GM19372 (cell line): Measurements from ENCODE around the gene CREBRF.
"Not testable (repeated sequence)": the region's sequence is repeated elsewhere in the genome, so short reads cannot be mapped to it uniquely, and the experiment has no call there.

ENCODE experiments used
- ATAC-seq: cut with Tn5 transposase; IDR thresholded peaks from one replicate; pipeline ENCODE4 v1.9.1; 2021; ENCODE audit warnings: mild to moderate bottlenecking, low read depth, moderate library complexity; ENCODE audit not compliant: unreplicated experiment

CREBRF gene

DNA sequence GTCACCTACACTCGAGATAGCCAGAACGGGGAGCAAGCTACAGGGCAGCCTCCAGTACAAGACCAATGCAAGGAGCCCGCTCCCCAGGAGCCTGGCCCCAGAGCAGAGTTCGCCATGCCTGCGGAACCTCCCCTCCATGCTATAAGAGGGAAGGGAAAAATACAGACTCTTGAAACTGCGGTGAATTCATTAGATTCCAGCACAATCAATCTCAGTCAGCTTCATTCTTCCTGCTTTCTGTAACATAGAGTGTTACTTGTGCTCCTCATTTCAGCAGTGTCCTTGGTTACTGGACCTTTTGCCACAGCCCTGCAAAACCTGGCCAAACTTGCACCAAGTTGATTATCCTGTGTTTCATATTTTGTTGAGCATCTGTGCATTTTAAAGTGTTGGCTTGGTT is 22.2 kb upstream of the CREBRF start:
- no peak for ATAC-seq

DNA sequence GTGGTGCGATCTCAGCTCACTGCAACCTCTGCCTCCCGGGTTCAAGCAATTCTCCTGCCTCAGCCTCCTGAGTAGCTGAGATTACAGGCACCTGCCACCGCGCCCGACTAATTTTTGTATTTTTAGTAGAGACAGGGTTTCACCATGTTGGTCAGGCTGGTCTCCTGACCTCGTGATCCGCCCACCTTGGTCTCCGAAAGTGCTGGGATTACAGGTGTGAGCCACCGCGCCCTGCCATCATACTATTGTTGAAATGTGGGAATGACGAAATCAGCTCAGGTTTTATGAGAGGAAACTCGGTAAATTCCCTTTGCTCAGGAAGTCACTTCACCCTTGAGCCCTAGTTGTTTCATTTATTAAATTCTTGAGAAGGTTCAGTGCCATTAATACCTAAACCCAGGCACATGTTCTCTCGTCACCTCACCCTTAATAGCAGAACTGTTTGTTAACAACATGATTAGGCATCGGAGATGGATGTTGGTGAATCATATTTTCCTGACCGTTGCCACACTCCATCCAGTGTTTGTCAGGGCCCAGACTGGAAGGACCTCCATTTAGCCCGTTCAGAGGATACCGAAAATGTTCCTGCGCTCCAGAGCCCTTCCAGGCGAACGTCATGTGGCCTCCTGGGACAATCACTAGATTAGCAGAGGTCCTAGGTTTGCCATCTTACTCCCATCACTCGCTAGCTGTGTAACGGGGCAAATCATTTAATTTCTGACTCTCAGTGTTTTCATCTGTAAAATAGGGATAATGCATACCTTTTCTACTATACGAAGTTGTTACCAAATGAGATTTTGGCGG is 20.0 kb upstream of the CREBRF start:
- no peak for ATAC-seq

DNA sequence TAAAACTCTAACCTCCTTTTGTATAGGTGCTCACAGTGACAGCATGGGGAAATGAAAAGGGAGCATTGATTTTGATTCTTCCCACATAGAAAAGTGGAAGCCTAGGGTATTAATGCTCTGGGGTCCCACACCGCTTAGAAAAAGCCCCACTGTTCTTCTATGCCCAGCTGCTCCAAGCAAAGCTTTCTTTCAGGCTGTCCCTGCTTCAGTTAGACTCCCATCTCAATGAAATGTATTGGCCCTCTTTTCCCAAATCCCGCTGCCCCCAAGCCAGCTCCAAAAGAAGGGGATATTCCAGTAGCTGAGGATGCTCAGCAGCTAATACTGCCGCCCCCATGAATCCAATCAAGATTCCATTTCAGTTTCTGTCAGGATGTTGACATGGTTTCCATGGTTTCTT is 17.0 kb upstream of the CREBRF start:
- no peak for ATAC-seq

DNA sequence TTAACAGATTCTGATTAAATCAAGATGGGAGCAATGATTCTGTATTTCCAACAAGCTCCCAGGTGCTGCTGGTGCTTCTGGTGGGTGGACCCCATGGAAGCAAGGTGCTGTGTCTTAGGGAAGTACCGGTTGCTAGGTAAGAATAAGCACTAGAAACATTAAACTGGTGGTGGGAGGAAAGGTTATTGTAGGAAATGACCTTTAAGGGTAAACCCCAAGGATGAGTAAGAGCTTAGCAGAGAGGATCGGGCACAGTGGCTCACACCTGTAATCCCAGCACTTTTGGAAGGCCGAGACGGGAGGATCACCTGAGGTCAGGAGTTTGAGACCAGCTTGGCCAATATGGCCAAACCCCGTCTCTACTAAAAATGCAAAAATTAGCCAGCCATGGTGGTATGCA is 16.2 kb upstream of the CREBRF start:
- no peak for ATAC-seq

DNA sequence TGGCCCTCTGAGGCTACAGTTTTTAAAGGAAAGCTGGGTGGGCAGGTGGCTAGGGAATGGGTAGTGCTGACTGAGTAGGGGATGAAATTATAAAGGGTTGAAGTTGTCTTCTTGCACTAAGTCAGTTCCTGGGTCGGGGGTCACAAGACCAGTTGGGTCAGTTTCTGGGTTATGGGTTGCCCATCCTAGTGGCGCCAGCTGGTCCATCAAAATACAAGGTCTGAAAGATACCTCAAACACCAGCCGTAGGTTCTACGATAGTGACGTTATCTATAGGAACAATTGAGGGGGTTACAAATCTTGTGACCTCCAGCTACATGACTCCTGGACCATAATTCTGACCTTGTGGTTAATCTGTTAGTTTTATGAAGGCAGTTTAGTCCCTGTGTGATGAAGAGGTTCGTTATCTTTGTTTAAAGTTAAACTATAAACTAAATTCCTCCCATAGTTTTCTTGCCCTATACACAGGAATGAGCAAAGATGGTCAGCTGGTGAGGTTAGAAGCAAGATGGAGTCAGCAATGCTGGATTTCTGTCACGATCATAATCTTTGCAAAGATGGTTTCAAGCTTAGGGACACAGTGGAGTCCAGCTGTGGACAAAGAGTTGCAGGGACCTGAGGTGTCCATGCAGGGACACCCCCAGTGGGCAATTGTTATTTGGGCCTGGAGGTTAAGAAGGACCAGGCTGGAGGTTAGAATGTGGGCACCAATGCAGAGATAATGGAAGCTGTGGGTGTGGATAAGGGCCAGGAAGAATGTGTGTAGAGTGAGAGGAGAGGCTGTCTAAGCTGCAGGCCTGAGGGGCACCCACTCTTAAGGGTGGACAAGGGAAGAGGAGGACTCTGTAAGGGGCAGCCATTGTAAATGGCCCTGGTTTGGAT is 14.0 kb upstream of the CREBRF start:
- no peak for ATAC-seq

DNA sequence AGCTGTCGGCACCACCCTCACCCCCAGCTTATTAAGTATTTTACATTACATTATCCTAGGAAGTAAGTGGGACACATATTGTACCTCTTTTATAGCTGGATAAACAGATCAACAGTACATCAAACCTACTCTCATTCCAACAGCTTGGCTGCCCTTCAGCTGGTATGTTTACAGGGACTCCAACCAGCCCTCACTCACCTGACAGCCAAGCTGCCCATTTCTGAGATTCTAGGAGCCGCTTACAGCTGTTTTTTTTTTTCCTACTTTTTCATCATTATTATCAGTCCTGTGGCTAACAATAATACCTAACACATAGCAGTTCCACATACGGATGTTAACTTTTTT is 13.4 kb upstream of the CREBRF start:
- ATAC-seq: no peak

DNA sequence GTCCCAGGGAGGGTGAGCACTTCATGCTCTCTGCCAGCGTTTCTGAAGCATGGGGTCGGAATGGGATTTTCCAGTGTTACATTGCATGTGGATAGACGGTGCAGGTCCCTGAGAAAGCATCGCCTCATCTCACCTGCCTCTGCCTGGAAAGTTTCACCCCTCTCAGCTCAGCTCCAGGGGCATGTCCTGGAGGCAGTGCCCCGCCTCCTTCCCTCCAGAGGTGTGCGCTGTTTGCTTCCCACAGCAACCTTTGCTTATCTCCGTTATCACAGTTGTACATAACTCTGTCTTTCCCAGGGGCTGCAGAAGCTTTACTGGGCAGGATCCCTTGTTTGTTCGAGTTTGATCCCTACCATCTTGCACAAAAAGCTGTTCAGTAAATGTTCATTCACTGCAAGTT is 10.7 kb upstream of the CREBRF start:
- no peak for ATAC-seq

DNA sequence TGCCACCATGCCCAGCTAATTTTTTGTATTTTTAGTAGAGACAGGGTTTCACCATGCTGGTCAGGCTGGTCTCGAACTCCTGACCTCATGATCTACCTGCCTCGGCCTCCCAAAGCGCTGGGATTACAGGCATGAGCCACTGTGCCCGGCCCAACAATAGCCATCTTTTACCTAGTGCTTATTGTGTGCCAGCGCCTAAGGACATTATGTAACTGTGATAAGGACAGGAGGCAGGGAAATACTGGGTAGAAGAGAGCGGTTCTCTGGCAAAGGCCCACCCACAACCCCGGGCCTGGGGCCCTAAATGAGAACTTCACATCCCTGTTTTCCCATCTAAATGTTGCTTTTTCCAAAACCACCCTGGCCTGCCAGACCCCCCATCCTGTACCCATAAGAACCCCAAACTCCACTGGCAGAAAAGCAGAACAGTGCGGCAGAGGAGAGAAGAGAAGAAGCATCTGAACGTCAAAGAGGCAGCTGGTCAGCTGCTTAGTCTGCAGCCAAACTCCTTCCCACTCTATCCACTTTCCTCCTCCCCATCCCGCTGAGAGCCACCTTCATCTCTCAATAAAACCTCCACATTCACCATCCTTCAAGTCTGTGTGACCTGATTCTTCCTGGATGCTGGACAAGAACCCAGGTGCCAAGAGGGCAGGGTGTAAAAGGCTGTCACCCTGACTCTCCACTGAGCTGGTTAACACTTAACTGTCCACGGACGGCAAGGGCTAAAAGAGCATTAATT is 8.9 kb upstream of the CREBRF start:
- ATAC-seq: not testable (repeated sequence)

DNA sequence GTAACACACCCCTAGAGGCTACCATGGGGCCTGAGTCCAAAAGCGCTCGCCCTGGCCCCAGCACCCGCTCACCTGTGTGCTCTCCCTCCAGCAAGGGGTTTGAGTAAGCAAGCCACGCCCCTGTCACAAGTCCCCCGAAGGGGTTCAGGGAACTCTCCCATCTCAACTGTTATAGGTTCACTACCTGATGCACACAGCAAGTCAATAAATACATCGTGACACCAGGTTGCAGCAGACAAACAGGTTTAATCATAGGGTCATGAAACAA is 8.4 kb upstream of the CREBRF start:
- ATAC-seq: no peak

DNA sequence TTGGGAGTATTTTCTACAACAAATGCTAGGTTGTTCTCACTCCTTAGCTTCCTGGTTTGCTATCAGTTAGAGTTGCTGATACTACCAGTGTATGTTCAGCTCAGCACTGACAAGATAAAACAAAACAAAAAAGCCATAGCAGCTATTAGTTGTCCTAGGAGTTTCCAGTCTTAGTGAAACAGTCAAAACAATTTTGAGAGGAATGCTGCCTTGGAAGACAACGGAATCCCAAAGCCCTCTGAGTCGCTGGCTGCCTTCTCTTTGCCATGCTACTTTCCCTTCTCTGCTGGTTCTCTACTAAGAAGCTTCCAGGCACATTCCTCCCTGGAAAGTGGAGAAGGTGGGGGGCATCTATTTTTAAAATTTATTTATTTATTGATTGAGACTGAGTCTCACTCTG is 5.4 kb upstream of the CREBRF start:
- ATAC-seq: no peak

DNA sequence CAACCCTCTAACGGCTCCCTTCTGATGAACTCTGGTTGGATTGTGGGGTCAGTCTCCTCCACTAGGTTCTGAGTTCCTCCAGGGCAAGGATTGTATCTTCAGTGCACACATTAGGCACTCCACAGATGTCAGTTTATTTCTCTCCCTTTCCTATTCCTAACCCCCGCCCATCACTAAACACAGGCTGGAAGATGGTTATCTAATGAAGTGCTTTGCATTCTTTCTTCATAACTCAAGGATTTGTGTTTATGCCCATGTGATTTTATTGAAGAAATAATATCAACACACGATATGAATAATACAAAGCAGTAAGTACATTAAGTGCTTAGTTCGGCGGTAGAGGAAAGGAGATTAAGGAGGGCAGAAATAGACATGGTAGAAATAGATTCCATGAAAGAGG is 4.4 kb upstream of the CREBRF start:
- no peak for ATAC-seq

DNA sequence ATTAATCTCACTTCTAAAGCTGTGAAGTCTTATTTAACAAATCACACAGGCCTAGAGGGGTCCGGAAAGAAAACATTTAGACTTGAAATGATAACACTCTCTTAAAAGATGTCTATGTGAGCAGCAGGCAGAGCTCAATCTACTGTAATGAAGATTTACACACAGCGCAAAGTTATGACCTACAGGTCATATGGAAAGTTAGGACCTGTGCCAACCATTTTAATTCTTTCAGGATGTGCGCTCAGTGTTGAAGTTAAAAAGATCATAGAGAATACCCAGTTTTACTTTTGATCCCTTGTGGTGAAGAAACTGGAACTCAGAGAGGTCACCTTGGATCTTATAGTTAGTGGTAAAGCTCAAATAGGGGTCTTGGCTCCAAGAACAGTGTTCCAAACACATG is 3.1 kb upstream of the CREBRF start:
- ATAC-seq: no peak

DNA sequence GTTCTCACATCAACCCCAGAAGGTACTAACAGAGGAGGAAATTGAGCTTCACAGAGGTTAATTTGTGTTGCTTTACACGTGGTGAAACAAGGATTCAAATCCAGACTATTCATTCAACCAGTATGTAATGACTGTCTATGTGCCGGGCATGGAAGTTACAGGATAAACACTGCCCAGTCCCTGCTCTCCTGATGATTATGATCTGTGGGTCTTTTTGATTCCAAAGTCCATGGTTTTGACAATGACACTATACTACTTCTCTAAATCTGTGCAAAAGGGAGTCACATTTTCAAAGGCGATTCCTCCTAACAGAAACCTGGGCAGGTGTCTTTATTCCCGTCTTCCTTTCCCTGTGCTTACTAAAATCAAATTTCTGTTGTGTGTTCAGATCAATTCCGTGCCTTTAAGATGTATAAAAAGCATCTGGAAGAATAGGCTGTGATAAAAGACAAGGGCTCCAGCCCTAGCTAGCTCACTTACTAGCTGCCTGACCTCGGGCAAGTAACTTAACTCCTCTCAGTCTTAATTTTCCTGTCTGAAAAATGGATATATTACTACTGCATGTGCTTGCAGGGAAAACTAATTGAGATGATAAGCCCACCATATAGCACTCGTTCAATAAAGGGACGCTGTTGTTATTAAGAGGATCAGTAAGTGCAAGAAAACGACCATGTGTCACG is 970 bp upstream of the CREBRF start:
- no peak for ATAC-seq

DNA sequence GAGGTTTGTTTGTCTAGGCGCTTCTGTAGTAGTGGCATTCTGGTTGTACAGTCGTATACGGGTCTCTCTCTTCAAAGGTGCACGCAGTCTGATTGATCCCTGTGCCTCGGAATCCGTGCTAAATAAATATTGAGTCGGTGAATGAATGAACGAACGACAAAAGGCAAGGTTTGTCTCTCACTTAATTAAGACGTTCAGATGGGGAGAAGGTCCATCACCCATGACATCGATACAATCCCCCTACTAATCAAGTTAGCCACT is 500 bp upstream of the CREBRF start:
- ATAC-seq: no peak

DNA sequence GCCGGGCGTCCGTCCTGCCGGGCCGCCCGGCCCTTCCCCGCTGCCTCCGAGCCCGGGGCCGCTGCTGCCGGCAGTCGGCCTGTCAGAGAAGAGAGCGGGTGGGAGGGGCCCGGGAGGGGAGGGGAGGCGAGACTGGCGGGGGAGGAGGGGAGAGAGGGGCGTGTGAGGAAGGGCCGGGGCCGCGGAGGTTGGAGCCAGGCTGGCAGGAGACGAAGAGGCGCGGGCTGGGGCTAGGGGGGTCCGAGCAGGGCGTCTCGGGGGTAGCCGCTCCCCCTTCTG is 570 bp downstream of the CREBRF start:
- peak; percentile 27 for ATAC-seq

DNA sequence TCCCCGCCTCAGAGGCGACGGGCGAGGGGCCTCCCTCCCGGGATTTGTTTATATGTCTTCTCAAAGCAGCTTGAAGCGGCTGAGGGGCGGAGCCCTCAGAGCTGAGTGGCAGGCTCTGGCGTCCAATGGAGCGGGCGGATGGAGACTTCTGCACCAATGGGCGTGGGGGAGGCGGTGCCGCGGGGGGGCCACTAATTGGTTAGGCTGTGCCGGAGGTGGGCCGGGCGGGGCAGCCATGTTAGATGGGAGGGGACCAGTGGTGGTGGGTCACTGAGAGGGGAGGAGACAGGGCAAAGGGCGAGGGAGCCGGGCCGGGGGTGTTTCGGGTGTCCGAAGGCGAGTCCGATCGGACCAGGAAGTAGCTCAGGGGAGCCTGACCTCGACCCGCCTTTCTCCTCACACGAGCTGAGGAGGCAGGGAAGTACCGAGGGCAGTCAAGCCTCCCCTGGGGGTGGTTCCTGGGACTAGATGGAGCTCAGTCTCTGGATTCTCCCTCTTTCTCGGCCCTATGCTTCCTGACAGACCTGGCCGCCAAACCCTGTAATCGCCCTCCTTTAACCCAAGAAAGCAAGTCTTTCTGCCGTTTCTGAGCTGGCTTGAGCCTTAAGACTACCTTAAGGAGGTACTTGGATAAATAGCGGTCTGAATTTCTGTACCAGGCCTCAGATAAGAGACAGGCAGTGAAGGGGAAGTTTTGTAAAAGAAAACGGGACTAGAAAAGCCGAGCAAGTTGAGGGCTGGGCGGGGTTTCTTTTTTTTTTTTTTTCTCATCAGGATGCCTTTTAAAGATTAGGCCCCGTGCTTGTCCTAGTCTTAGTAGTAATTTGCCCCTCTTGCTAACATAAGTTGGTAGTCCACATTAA is 1.1 kb downstream of the CREBRF start:
- ATAC-seq: peak; percentile 77

DNA sequence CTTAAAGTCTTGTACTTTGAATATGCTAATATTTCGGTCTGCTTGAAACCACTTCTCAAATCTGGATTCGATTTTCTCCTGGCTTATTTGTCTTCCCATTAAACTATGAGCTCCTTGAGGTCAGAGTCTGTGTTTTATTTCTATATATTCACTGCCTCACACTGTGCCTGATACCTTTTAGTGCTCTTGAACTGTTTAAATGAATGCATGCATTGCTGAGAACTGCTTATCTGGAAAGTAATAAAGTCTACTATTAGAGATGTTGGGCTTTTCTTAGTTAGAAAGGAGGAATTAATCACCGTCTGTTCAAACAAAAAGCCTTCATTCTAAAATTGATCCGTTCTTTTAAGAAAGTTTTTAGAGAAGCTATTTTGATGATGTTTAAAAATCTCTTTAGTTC is 6.0 kb downstream of the CREBRF start:
- no peak for ATAC-seq

DNA sequence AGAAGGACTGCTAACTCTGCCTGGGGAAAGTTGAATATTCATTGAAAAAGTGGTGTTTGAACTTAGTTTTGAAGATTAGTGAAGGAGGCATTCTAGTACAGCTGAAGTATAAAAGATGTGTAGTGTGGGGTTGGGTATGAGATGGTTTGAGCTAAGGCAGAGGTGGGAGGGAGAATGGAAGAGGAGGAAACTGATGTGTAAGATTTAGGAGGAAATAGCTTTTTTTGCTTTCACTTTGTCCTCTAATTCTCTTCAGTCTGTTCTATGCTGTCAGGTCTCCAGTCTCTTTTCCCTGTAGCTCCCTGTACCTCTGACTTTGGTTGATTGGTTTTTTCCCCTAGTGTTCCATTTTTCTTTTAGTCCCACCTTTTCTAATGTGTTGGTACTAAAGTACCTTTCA is 9.0 kb downstream of the CREBRF start:
- peak; percentile 70 for ATAC-seq

DNA sequence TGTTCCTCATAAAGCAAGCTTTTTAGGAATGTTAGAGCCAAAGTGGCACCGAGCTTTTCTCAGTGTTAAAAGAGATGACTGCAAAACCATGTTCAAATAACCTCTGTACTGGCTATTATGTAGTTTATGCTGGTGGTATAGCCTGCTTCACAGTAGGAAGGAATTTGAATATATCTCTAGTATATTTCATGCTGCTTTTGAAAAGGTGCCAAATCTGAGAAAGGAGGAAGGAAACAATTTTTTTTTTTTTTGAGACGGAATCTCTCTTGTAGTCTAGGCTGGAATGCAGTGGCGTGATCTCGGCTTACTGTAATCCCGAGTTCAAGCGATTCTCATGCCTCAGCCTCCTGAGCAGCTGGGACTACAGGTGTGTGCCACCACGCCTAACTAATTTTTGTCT is 13.5 kb downstream of the CREBRF start:
- ATAC-seq: no peak

DNA sequence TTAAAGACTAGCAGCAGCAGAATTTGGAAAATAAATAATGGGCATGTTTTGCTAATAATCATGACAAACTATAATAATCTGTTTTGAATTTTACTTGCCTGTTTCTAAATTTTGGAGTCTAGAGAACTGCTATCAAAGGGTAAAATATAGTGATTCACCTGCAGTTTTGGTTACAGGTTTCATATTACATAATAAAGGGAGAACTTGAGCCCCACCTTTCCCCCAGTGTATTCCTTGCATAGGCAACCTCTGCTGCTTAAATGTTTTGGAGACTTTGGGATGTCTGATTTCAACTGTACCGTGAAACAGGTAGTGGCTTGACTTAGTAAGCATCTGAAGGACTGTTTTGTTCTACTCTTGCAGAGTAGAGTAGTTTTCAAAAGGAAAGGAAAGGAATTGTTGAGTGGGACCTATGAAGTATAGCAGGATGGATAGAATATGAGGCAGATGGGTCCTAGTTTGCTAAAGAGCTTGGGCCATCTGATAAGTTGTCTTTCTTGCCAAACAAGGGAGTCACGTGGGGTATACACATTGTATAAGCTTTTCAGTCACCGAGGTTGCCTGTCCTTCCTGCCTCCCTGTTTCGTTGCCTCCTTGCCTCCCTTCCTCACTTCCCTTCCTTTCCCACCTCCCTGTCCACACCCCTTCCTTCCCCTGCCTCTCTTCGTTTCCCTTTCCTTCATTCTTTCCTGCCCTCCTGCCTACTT is 19.1 kb downstream of the CREBRF start:
- no peak for ATAC-seq
